GM21619 (cell line): ENCODE measurements around the gene HYAL2.

ENCODE experiments used
- ATAC-seq: cut with Tn5 transposase; IDR thresholded peaks from one replicate; pipeline ENCODE4 v1.9.1; 2021; ENCODE audit not compliant: unreplicated experiment

Gene HYAL2

DNA sequence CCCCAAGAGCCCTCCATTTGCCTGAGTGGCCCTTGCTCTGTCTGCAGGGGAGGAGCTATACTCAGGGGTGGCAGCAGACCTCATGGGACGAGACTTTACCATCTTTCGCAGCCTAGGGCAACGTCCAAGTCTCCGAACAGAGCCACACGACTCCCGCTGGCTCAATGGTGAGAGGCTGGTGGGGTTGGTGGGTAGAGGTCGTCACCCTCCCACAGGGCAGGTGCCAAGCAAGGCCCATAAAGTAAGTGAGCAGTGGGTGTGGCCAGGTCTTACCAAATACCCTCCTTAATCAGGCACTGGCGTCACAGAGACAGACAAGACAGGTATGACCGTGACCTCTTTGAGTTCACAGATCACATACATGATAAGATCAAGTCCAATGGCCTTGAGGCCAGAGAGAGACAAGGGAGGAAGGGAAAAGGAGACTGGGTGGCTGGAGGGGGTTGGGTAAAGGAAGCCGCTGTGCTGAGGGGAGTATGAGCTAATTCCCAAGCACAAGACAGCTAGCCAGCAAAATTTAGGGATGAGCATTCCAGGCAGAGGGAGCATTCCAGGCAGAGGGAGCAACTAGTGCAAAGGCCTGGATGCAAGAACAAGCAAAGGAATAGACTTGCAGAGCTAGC, 51.1 kb downstream of the HYAL2 start:
- no peak for ATAC-seq

DNA sequence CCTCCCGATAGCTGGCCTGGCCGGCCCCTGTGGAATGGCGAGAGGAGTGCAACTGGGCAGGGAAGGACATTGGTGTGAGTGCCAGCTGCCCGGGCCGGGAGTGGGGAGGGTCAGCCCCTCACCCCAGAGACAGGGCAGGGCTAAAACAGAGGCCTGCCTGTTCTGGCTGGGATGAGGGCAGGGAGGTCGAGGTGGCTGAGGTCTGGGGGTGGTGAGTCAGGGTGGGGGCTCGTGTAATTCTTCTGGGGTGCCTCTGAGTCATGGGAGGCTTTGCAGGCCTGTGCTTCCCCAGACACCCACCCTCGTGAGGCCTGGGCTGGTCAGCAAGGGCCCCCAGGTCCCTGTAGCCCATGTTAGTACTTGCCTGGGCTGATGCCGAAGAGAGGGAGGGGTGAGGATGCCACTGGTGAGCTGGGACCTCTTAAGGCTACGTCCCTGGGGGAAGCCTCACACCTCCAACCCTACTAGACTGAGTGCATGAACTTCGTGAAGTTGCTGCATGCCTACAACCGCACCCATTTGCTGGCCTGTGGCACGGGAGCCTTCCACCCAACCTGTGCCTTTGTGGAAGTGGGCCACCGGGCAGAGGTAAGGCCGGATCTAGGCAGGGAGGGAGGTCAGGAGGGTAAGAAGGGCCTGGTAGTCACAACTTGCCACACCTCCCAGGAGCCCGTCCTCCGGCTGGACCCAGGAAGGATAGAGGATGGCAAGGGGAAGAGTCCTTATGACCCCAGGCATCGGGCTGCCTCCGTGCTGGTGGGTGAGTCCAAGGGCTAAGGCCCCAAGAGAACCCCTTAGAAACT, 51.9 kb downstream of the HYAL2 start:
- ATAC-seq, result no peak

DNA sequence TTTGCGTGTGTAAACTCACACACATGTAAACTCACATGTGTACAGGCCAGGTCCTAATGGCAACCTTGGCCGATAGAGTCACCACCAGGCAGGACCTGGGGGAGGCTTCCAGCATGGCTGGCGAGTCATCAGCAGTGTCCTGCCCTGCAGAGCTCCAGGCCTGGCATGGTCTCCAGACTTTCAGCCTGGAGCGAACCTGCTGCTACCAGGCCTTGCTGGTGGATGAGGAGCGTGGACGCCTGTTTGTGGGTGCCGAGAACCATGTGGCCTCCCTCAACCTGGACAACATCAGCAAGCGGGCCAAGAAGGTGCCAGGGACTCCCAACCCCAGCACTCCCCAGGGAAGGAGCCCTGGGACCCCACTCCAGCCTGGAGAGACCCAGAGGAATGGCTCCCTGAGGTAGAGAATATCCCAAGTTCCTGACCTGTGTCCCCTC, 52.5 kb downstream of the HYAL2 start:
- ATAC-seq, result no peak

- no peak for ATAC-seq
These were observed 53.1 kb downstream of the HYAL2 start for GRCh38 chr3:50269460-50269859.

GRCh38 chr3:50268703-50269451, 53.7 kb downstream of the HYAL2 start, which contains the start of gene SEMA3B:
Gene SEMA3B (plus strand): TSS chr3:50269147. CDS start chr3:50269241, 94 bp downstream.
- ATAC-seq, result no peak

GRCh38 chr3:50268276-50268675, 54.3 kb downstream of the HYAL2 start:
- ATAC-seq, result no peak
